GM10847 (cell line): ENCODE data around the gene IL24.

Source experiments
- POLR2A ChIP-seq: IDR thresholded peaks from 2 replicates; pipeline ENCODE4 v1.6.1; 2011; ENCODE audit not compliant: insufficient read length; ENCODE audit errors: extremely low read depth

IL24 gene

GRCh38 chr1:206872139-206872538 is 25.1 kb upstream of the IL24 start:
- TF ChIP-seq POLR2A = no peak

GRCh38 chr1:206873603-206874188 is 23.5 kb upstream of the IL24 start:
- TF ChIP-seq POLR2A = no peak

GRCh38 chr1:206875752-206876377 is 21.4 kb upstream of the IL24 start:
- TF ChIP-seq POLR2A = no peak

GRCh38 chr1:206878456-206878855 is 18.8 kb upstream of the IL24 start:
- no peak for TF ChIP-seq POLR2A

GRCh38 chr1:206880314-206880713 is 16.9 kb upstream of the IL24 start:
- no peak for TF ChIP-seq POLR2A

GRCh38 chr1:206882555-206882954 is 14.7 kb upstream of the IL24 start:
- no peak for TF ChIP-seq POLR2A

- TF ChIP-seq POLR2A = no peak
Measured at GRCh38 chr1:206883160-206883559, 14.1 kb upstream of the IL24 start.

GRCh38 chr1:206883876-206884275 is 13.4 kb upstream of the IL24 start:
- TF ChIP-seq POLR2A = no peak

GRCh38 chr1:206885341-206886060 is 11.7 kb upstream of the IL24 start:
- no peak for TF ChIP-seq POLR2A

GRCh38 chr1:206886831-206887230 is 10.4 kb upstream of the IL24 start:
- TF ChIP-seq POLR2A = no peak

GRCh38 chr1:206887701-206888100 is 9.5 kb upstream of the IL24 start:
- TF ChIP-seq POLR2A = no peak

GRCh38 chr1:206890125-206891060 is 6.8 kb upstream of the IL24 start:
- TF ChIP-seq POLR2A = no peak

- no peak for TF ChIP-seq POLR2A
Measured at GRCh38 chr1:206891412-206891811, 5.8 kb upstream of the IL24 start.

- no peak for TF ChIP-seq POLR2A
Measured at GRCh38 chr1:206892351-206892984, 4.8 kb upstream of the IL24 start.

- no peak for TF ChIP-seq POLR2A
Measured at GRCh38 chr1:206893380-206893779, 3.9 kb upstream of the IL24 start.
